ENCODE results near the gene EME2.

DNA sequence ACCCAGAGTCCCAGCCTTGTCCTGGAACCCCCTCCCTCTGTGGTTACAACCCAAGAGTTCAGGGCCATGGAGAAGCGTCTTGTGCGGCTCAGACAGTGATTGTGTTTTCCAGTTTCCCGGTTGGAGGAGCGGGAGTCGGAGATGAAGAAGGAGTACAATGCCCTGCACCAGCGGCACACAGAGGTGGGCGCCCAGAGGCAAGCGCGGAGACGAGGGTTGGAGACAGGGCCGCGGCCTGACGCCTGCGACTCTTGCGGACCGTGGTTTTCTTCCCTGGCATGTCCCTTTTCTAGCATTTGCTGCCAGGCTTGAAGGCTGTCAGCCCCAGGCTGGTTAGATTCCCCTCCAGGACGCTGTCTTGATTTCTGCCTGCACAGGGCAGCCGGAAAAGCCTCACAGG lies 43.6 kb upstream of the EME2 start:
- TF ChIP-seq, protein P1, sequence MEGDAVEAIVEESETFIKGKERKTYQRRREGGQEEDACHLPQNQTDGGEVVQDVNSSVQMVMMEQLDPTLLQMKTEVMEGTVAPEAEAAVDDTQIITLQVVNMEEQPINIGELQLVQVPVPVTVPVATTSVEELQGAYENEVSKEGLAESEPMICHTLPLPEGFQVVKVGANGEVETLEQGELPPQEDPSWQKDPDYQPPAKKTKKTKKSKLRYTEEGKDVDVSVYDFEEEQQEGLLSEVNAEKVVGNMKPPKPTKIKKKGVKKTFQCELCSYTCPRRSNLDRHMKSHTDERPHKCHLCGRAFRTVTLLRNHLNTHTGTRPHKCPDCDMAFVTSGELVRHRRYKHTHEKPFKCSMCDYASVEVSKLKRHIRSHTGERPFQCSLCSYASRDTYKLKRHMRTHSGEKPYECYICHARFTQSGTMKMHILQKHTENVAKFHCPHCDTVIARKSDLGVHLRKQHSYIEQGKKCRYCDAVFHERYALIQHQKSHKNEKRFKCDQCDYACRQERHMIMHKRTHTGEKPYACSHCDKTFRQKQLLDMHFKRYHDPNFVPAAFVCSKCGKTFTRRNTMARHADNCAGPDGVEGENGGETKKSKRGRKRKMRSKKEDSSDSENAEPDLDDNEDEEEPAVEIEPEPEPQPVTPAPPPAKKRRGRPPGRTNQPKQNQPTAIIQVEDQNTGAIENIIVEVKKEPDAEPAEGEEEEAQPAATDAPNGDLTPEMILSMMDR (IDR thresholded peaks at IDR 0.05; ENCODE audit: insufficient read depth, low read depth, low read length), result no peak
- no peak for TF ChIP-seq EZH2 (IDR thresholded peaks at IDR 0.05; ENCODE audit: insufficient read depth, low read length)

Measured in astrocyte (in vitro differentiated cells and primary cell).